IMR-90 (cell line): ENCODE measurements around the gene ANKH. TPM values are rescaled to one million over a fixed set of nuclear protein-coding genes. Genes with fewer than 3 reads are reported as not detected.

ENCODE experiments used
- ATAC-seq: fragments of 200-7000 bp; cut with Tn5 transposase; 2 replicates; pipeline ENCODE4 v1.9.1; 2020; ENCODE audit warnings: low read depth, mild to moderate bottlenecking, moderate library complexity
- BruUV-seq: library from RNA; stranded (reverse); fragments of 400-500 nt; replicated peaks from 2 replicates; lab custom pipeline; 2021; lab: Mats Ljungman, UMichigan
- CTCF ChIA-PET: fragments of 300-600 bp; formaldehyde crosslinking; extraction: SDS; loops from one replicate; lab custom pipeline; 2021; ENCODE audit warnings: antibody characterized with exemption; lab: Yijun Ruan, JAX
- POLR2A ChIA-PET: fragments of 300-600 bp; sonication (Branson Sonifier 250); formaldehyde crosslinking; loops from one replicate; lab custom pipeline; 2022; ENCODE audit warnings: antibody characterized with exemption; ENCODE audit not compliant: unreplicated experiment; lab: Charles Lee
- DNase-seq: peaks from one replicate; pipeline ENCODE4 v3.0.0; 2013
- H2AFZ ChIP-seq: replicated peaks from 2 replicates; pipeline ENCODE3; 2013; ENCODE audit warnings: low read length, mild to moderate bottlenecking; ENCODE audit not compliant: poor library complexity
- H2AK5ac ChIP-seq: 2 replicates; pipeline ENCODE4 v1.6.1; 2013; ENCODE audit warnings: low read depth, low read length, inconsistent platforms
- H2AK9ac ChIP-seq: replicated peaks from 2 replicates; pipeline ENCODE3; 2013; ENCODE audit warnings: mild to moderate bottlenecking, low read depth, low read length, moderate library complexity; ENCODE audit not compliant: poor library complexity
- H2BK120ac ChIP-seq: 2 replicates; pipeline ENCODE4 v1.6.1; 2013; ENCODE audit warnings: low read depth, low read length, inconsistent platforms
- H2BK15ac ChIP-seq: 3 replicates; pipeline ENCODE4 v1.6.1; 2013; ENCODE audit warnings: low read depth, low read length, inconsistent platforms
- H2BK20ac ChIP-seq: 2 replicates; pipeline ENCODE4 v1.6.1; 2013; ENCODE audit warnings: low read depth, mild to moderate bottlenecking, inconsistent platforms, low read length, moderate library complexity
- H2BK5ac ChIP-seq: 2 replicates; pipeline ENCODE4 v1.6.1; 2013; ENCODE audit warnings: mild to moderate bottlenecking, low read depth, low read length, inconsistent platforms; ENCODE audit not compliant: poor library complexity, severe bottlenecking
- H3K14ac ChIP-seq: replicated peaks from 2 replicates; pipeline ENCODE4 v1.6.1; 2013; ENCODE audit warnings: low read depth, low read length, inconsistent platforms
- H3K18ac ChIP-seq: 2 replicates; pipeline ENCODE4 v1.6.1; 2013; ENCODE audit warnings: low read depth, low read length, control low read depth
- H3K23ac ChIP-seq: 2 replicates; pipeline ENCODE4 v1.6.1; 2013; ENCODE audit warnings: low read depth, low read length, inconsistent platforms
- H3K27ac ChIP-seq: 2 replicates; pipeline ENCODE4 v1.5.1; 2013; ENCODE audit warnings: mild to moderate bottlenecking, control low read depth, low read length; ENCODE audit not compliant: insufficient read depth
- H3K27me3 ChIP-seq: 2 replicates; pipeline ENCODE4 v1.6.1; 2013; ENCODE audit warnings: low read length; ENCODE audit not compliant: control insufficient read depth, insufficient read depth
- H3K36me3 ChIP-seq: 2 replicates; pipeline ENCODE4 v1.6.1; 2013; ENCODE audit warnings: low read length, mixed read lengths; ENCODE audit not compliant: control insufficient read depth, insufficient read depth
- H3K4ac ChIP-seq: 2 replicates; pipeline ENCODE4 v1.6.1; 2013; ENCODE audit warnings: low read depth, low read length, inconsistent platforms
- H3K4me1 ChIP-seq: 2 replicates; pipeline ENCODE4 v1.6.1; 2013; ENCODE audit warnings: low read length, mixed read lengths; ENCODE audit not compliant: control insufficient read depth, insufficient read depth
- H3K4me2 ChIP-seq: 2 replicates; pipeline ENCODE4 v1.6.1; 2013; ENCODE audit warnings: low read depth, mild to moderate bottlenecking, control low read depth, low read length, moderate library complexity
- H3K4me3 ChIP-seq: 2 replicates; pipeline ENCODE4 v1.5.1; 2013; ENCODE audit warnings: low read depth, mild to moderate bottlenecking, control low read depth, low read length, moderate library complexity; ENCODE audit not compliant: insufficient read depth
- H3K56ac ChIP-seq: 2 replicates; pipeline ENCODE4 v1.6.1; 2013; ENCODE audit warnings: low read length, inconsistent platforms; ENCODE audit not compliant: insufficient read depth; ENCODE audit errors: extremely low read depth
- H3K79me1 ChIP-seq, 2 experiments: 2 replicates each; pipeline ENCODE4 v1.6.1; 2013; ENCODE audit warnings: low read length in 2 of 2, inconsistent platforms in 1 of 2, low read depth in 1 of 2
- H3K9ac ChIP-seq: 2 replicates; pipeline ENCODE4 v1.6.1; 2013; ENCODE audit warnings: low read depth, low read length, control low read depth
- H3K9me1 ChIP-seq: 2 replicates; pipeline ENCODE4 v1.6.1; 2013; ENCODE audit warnings: low read length, inconsistent platforms; ENCODE audit not compliant: insufficient read depth
- H3K9me3 ChIP-seq: 2 replicates; pipeline ENCODE4 v1.6.1; 2013; ENCODE audit warnings: low read length; ENCODE audit not compliant: control insufficient read depth, insufficient read depth
- H4K20me1 ChIP-seq: 2 replicates; pipeline ENCODE4 v1.6.1; 2013; ENCODE audit warnings: low read length, inconsistent platforms; ENCODE audit not compliant: insufficient read depth
- H4K5ac ChIP-seq: 2 replicates; pipeline ENCODE4 v1.6.1; 2013; ENCODE audit warnings: mild to moderate bottlenecking, low read depth, low read length, control low read depth
- H4K8ac ChIP-seq, 2 experiments: 2 replicates each; pipeline ENCODE4 v1.6.1; 2013; ENCODE audit warnings: low read depth in 2 of 2, low read length in 2 of 2, control low read depth in 1 of 2, inconsistent platforms in 1 of 2
- H4K91ac ChIP-seq: 2 replicates; pipeline ENCODE4 v1.6.1; 2013; ENCODE audit warnings: low read depth, low read length, inconsistent platforms; ENCODE audit not compliant: insufficient read depth
- BHLHE40 ChIP-seq: fragments of 150-350 bp; IDR thresholded peaks from 2 replicates; pipeline ENCODE4 v1.6.1; 2016; ENCODE audit warnings: mild to moderate bottlenecking, low read depth, low read length
- CHD1 ChIP-seq: IDR thresholded peaks from 2 replicates; pipeline ENCODE4 v1.6.1; 2012; ENCODE audit warnings: low read depth, low read length, improper control_type of control experiment
- CTCF ChIP-seq: conservative IDR thresholded peaks from 2 replicates; pipeline ENCODE4 v1.5.1; 2012; ENCODE audit warnings: mild to moderate bottlenecking, low read depth, low read length, improper control_type of control experiment
- ELK1 ChIP-seq: fragments of 150-350 bp; IDR thresholded peaks from 2 replicates; pipeline ENCODE4 v1.6.1; 2016; ENCODE audit warnings: low read depth, mild to moderate bottlenecking, low read length, moderate library complexity, borderline replicate concordance
- MAFK ChIP-seq: IDR thresholded peaks from 2 replicates; pipeline ENCODE4 v1.6.1; 2012; ENCODE audit warnings: low read depth, low read length, improper control_type of control experiment
- MXI1 ChIP-seq: IDR thresholded peaks from 2 replicates; pipeline ENCODE4 v1.6.1; 2012; ENCODE audit warnings: low read depth, mild to moderate bottlenecking, low read length, moderate library complexity, borderline replicate concordance
- RCOR1 ChIP-seq: IDR thresholded peaks from 2 replicates; pipeline ENCODE4 v1.6.1; 2012; ENCODE audit warnings: mild to moderate bottlenecking, low read length, improper control_type of control experiment; ENCODE audit not compliant: insufficient replicate concordance
- SMC3 ChIP-seq: fragments of 150-350 bp; IDR thresholded peaks from 2 replicates; pipeline ENCODE4 v1.6.1; 2016; ENCODE audit warnings: low read depth, mild to moderate bottlenecking, antibody characterized with exemption, low read length, moderate library complexity
- USF2 ChIP-seq: fragments of 150-350 bp; IDR thresholded peaks from 2 replicates; pipeline ENCODE4 v1.6.1; 2017; ENCODE audit warnings: mild to moderate bottlenecking, antibody characterized with exemption, low read length, low read depth
- WGBS, 2 experiments: methylation state at CpG; one replicate each; pipeline versions ENCODE4 v1.1.5 to v1.1.7; 2013; ENCODE audit warnings: missing lambda C conversion rate in 2 of 2; ENCODE audit not compliant: insufficient read length in 1 of 2; ENCODE audit errors: extremely low coverage in 2 of 2; 5-methylcytosine and 5-hydroxymethylcytosine counted together
- dilution Hi-C: fragments of 300-500 bp; cut with HindIII; formaldehyde crosslinking; loops from one replicate; pipeline ENCODE4 v1.14.3; 2018; ENCODE audit warnings: low sequenced_read_pairs; ENCODE audit not compliant: unreplicated experiment
- in situ Hi-C: fragments of 300-500 bp; cut with MboI; formaldehyde crosslinking; loops from 3 replicates; pipeline ENCODE4 v1.14.3; 2019; ENCODE audit warnings: low sequenced_read_pairs, inconsistent platforms, mixed read lengths
- intact Hi-C: fragments of 100-400 bp; cut with micrococcal nuclease; formaldehyde crosslinking; loops from 2 replicates; pipeline ENCODE4 v1.10.0; 2022
- polyA plus RNA-seq, 3 experiments: library from polyadenylated mRNA; depleted of rRNA; stranded (reverse); fragments of >200 nt; gene quantifications; 2 replicates each; pipeline ENCODE4 v1.2.3, GENCODE V29; 2012; ENCODE audit warnings: low replicate concordance in 1 of 3
- total RNA-seq: library from RNA; depleted of rRNA; stranded (reverse); fragments of >200 nt; gene quantifications from 2 replicates; pipeline ENCODE4 v1.2.3, GENCODE V29; 2012

ANKH gene
- total and polyA plus RNA-seq, 2 of the 4 experiments (the other 2 are of a cell fraction) = 5.2 to 17.2 TPM

DNA sequence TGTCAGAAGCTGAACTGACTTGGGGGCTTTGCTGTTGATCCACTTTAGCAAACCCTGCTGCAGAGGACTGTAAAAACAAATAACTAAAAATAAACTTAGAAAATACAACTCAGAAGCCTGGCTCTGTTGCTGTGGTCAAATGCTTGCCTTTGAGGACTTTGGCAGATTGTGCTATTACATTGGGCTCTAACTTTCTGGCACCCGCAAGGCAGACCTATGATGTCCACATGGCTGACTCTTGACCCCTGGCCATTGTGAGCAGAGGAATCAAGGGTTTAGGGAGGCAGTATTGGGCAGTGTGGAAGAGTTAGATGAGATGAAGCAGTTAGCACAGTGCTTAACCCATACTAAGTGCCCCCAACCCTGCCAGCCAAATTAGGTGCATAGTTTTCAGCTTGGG lies 173.1 kb downstream of the ANKH start:
- H2BK20ac ChIP-seq = no peak overlapping the region
- H2BK15ac ChIP-seq = no peak overlapping the region
- no peak overlapping the region for H3K18ac ChIP-seq
- intact Hi-C loops (no loop called here), in situ Hi-C loops (no loop called here), dilution Hi-C loops (no loop called here)
- WGBS, 2 experiments = no CpG with 5 or more reads among the region's 1 CpG
- no peaks in the 10 kb centered on the region for H3K9me3 ChIP-seq
- H3K9me1 ChIP-seq = peaks cover 5% of the 10 kb centered on the region; the same call in 1 of the 2 replicates
- H4K91ac ChIP-seq = no peak overlapping the region
- ChIA-PET POLR2A (no interaction called here), CTCF (no interaction called here)
- H2BK120ac ChIP-seq = no peak overlapping the region
- peaks cover 20 to 57% of the 10 kb centered on the region in 2 experiments; a peak in 3 of 4 replicates for H3K79me1 ChIP-seq
- no peak overlapping the region for H4K8ac ChIP-seq
- no peak overlapping the region for H2BK5ac ChIP-seq
- no peaks in the 10 kb centered on the region for H4K20me1 ChIP-seq
- no peak overlapping the region for H4K5ac ChIP-seq
- no peak overlapping the region for H3K4ac ChIP-seq
- H3K14ac ChIP-seq = no peak overlapping the region
- no peak overlapping the region for H3K56ac ChIP-seq
- BruUV-seq = no TSS peak
- H3K9ac ChIP-seq = no peak overlapping the region
- H3K27me3 ChIP-seq = no peaks in the 10 kb centered on the region
- H2AFZ ChIP-seq = no peak overlapping the region
- TF ChIP-seq CHD1 (no peak), ELK1 (no peak), BHLHE40 (no peak), SMC3 (no peak), CTCF (no peak), USF2 (no peak), RCOR1 (no peak), MXI1 (no peak), MAFK (no peak)
- no peak overlapping the region for H3K27ac ChIP-seq
- ATAC-seq (no peak), DNase-seq (no peak)
- no peak overlapping the region for H3K4me2 ChIP-seq
- no peak overlapping the region for H2AK5ac ChIP-seq
- no peak overlapping the region for H3K23ac ChIP-seq
- no peaks in the 10 kb centered on the region; the same call in 1 of the 2 replicates for H3K4me1 ChIP-seq
- no peak overlapping the region for H3K4me3 ChIP-seq
- H3K36me3 ChIP-seq = peaks cover 26% of the 10 kb centered on the region
- no peak overlapping the region for H2AK9ac ChIP-seq
